A673 (cell line): ENCODE results near the gene SCN3B. TPM values are rescaled to one million over a fixed set of nuclear protein-coding genes. Genes with fewer than 3 reads are reported as not detected.

Experiments
- Bru-seq: library from RNA; stranded (reverse); fragments of 400-500 nt; gene quantifications from one replicate; lab custom pipeline; 2021; lab: Mats Ljungman, UMichigan
- BruChase-seq, 2 experiments: library from RNA; stranded (reverse); fragments of 400-500 nt; gene quantifications; one replicate each; lab custom pipeline; 2021; lab: Mats Ljungman, UMichigan
- BruUV-seq: library from RNA; stranded (reverse); fragments of 400-500 nt; replicated peaks from 2 replicates; lab custom pipeline; 2021; lab: Mats Ljungman, UMichigan
- CTCF ChIA-PET: fragments of 300-600 bp; sonication (Branson Sonifier 250); formaldehyde crosslinking; loops from one replicate; lab custom pipeline; 2022; ENCODE audit warnings: antibody characterized with exemption; lab: Charles Lee
- POLR2A ChIA-PET: fragments of 300-600 bp; sonication (Branson Sonifier 250); formaldehyde crosslinking; loops from one replicate; lab custom pipeline; 2022; ENCODE audit warnings: antibody characterized with exemption; ENCODE audit not compliant: low non-redundant PET; lab: Charles Lee
- DNase-seq: peaks from one replicate; pipeline ENCODE4 v3.0.0-alpha.2; 2015; ENCODE audit warnings: low spot score
- H3K27ac ChIP-seq: fragments of 200-600 bp; sonication (generic); 2 replicates; pipeline ENCODE4 v1.5.1; 2016; ENCODE audit warnings: mixed run types, low read depth, mild to moderate bottlenecking, mixed read lengths, antibody characterized with exemption, low read length; ENCODE audit not compliant: poor library complexity, severe bottlenecking
- H3K27me3 ChIP-seq: fragments of 200-600 bp; sonication (generic); replicated peaks from 2 replicates; pipeline ENCODE4 v1.6.1; 2017; ENCODE audit warnings: mixed run types, low read depth, mild to moderate bottlenecking, mixed read lengths, antibody characterized with exemption, low read length; ENCODE audit not compliant: insufficient read depth, poor library complexity
- H3K36me3 ChIP-seq: fragments of 200-600 bp; sonication (generic); 2 replicates; pipeline ENCODE4 v1.6.1; 2016; ENCODE audit warnings: mixed run types, mild to moderate bottlenecking, mixed read lengths, antibody characterized with exemption, low read length; ENCODE audit not compliant: insufficient read depth, poor library complexity, severe bottlenecking
- H3K4me1 ChIP-seq: fragments of 200-600 bp; sonication (generic); 2 replicates; pipeline ENCODE4 v1.6.1; 2017; ENCODE audit warnings: mixed run types, mild to moderate bottlenecking, mixed read lengths, antibody characterized with exemption, low read length; ENCODE audit not compliant: insufficient read depth, poor library complexity, severe bottlenecking
- H3K4me3 ChIP-seq: fragments of 200-600 bp; sonication (generic); 2 replicates; pipeline ENCODE4 v1.5.1; 2016; ENCODE audit warnings: low read depth, mixed run types, mild to moderate bottlenecking, mixed read lengths, low read length; ENCODE audit not compliant: poor library complexity, severe bottlenecking
- H3K9me3 ChIP-seq: fragments of 200-600 bp; sonication (generic); 2 replicates; pipeline ENCODE4 v1.6.1; 2016; ENCODE audit warnings: mixed run types, low read depth, mild to moderate bottlenecking, mixed read lengths, antibody characterized with exemption, low read length; ENCODE audit not compliant: poor library complexity, severe bottlenecking
- CTCF ChIP-seq: fragments of 300-800, 200-600 bp; sonication (generic); conservative IDR thresholded peaks from 2 replicates; pipeline ENCODE4 v1.5.1; 2017; ENCODE audit warnings: low read depth, mild to moderate bottlenecking, antibody characterized with exemption, low read length, moderate library complexity, mixed read lengths
- EZH2 ChIP-seq: fragments of 200-600 bp; sonication (generic); IDR thresholded peaks from 2 replicates; pipeline ENCODE4 v1.6.1; 2017; ENCODE audit warnings: borderline replicate concordance, low read depth, mild to moderate bottlenecking, mixed read lengths, antibody characterized with exemption, low read length; ENCODE audit not compliant: poor library complexity, severe bottlenecking
- intact Hi-C: fragments of 100-400 bp; cut with micrococcal nuclease; formaldehyde crosslinking; loops from one replicate; pipeline ENCODE4 v1.10.0; 2022; ENCODE audit not compliant: unreplicated experiment
- long read RNA-seq: library from polyadenylated mRNA; stranded (forward); transcript quantifications from one replicate; pipeline ENCODE4 v2.0.0, GENCODE V29; 2022
- total RNA-seq: library from RNA; stranded (reverse); gene quantifications from 2 replicates; pipeline ENCODE4 v1.2.3, GENCODE V29; 2021

The SCN3B gene
- total RNA-seq (0.13 and 0.31 TPM in 2 replicates), Bru-seq, nascent RNA (percentile 17 among the genes with signal in this experiment), BruChase-seq, experiment 1, labeled RNA remaining after a 2-hour chase (percentile 22 among the genes with signal in this experiment), BruChase-seq, experiment 2, labeled RNA remaining after a 6-hour chase (percentile 28 among the genes with signal in this experiment)
- long read RNA-seq, result 0 reads

GRCh38 chr11:123654566-123655081 is at the start of gene SCN3B:
SCN3B (minus strand) TSS chr11:123654624; CDS start chr11:123653801, 823 bp downstream.
- peaks cover 15% of the 10 kb centered on the region for H3K4me1 ChIP-seq
- BruUV-seq, result no TSS peak
- intact Hi-C loops, result no loop called here
- POLR2A ChIA-PET, result interaction anchor here (0.5 kb wide), 1 partner anchor 98 kb away, joined by 3 read pairs; no protein-coding TSS in a partner anchor
- H3K27me3 ChIP-seq, result peaks cover 42% of the 10 kb centered on the region
- no peaks in the 10 kb centered on the region for H3K36me3 ChIP-seq
- no peak within 1 kb of the TSS for H3K27ac ChIP-seq
- CTCF ChIA-PET, result no interaction called here
- H3K4me3 ChIP-seq, result peak within 1 kb of the TSS; percentile 63
- peak; percentile 91 for DNase-seq
- no peak for TF ChIP-seq CTCF
- no peak for TF ChIP-seq EZH2
- no peaks in the 10 kb centered on the region for H3K9me3 ChIP-seq

GRCh38 chr11:123702696-123703095 is 48.3 kb upstream of the SCN3B start:
- no peak for DNase-seq
- Histone ChIP-seq H3K4me3 (no peak overlapping the region), H3K9me3 (no peaks in the 10 kb centered on the region), H3K27me3 (no peaks in the 10 kb centered on the region), H3K27ac (no peak overlapping the region), H3K4me1 (peaks cover 10% of the 10 kb centered on the region), H3K36me3 (no peaks in the 10 kb centered on the region)
- intact Hi-C loops, result loop anchor here (10.0 kb wide), 1 partner anchor 188 kb away; no protein-coding TSS in a partner anchor
- BruUV-seq, result no TSS peak
- ChIA-PET POLR2A (no interaction called here), CTCF (no interaction called here)
- TF ChIP-seq CTCF (no peak), EZH2 (no peak)

GRCh38 chr11:123702139-123702538 is 47.7 kb upstream of the SCN3B start:
- DNase-seq, result peak; percentile 75

More at GRCh38 chr11:123702139-123702538, 47.7 kb upstream of the SCN3B start:
- TF ChIP-seq EZH2 (no peak), CTCF (no peak)
- CTCF ChIA-PET, result no interaction called here
- POLR2A ChIA-PET, result no interaction called here
- H3K27me3 ChIP-seq, result no peaks in the 10 kb centered on the region
- H3K36me3 ChIP-seq, result no peaks in the 10 kb centered on the region
- peaks cover 10% of the 10 kb centered on the region for H3K4me1 ChIP-seq
- no peaks in the 10 kb centered on the region for H3K9me3 ChIP-seq
- no peak overlapping the region for H3K27ac ChIP-seq
- no peak overlapping the region for H3K4me3 ChIP-seq
- intact Hi-C loops, result loop anchor here (10.0 kb wide), 1 partner anchor 187 kb away; no protein-coding TSS in a partner anchor
- BruUV-seq, result no TSS peak
